ENCODE data around the gene OR1D5. TPM values are rescaled to one million over a fixed set of nuclear protein-coding genes. Genes with fewer than 3 reads are reported as not detected.

Gene OR1D5
- total and polyA plus RNA-seq, 2 donors (not counting 1 experiment from before 2014, with no cell fraction given): not detected

DNA sequence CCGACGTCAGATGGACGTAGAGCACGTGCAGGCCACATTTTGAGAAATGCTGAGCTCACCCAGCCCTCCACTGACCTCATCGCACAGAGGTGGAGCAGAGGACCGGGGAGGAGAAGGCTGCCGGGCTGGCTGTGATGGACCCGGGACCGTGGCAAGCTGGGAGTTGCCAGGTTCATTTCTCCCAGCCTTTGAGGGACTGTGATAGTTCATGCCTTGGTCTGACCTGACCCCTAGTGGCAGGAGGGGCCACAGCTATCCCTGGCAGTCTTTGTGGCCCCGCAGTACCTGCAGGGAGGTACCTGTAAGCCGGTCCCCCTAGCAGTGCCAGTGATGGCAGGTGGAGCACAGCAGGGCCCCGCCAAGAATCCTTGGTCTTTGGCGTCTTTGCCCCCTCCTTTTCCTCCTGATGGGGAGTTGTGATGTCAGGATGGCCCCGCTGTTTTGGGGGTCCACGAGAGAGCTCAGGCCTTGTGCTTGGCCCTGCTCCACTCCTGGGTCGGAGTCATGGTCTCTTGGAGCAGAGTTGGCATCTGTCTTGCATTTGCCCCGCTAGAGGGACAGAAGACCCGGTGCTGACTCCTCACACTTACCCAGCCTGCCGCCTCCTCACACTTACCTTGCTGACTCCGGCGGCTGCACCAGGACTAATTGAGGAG is 50.4 kb downstream of the OR1D5 start:
- POLR2A ChIA-PET: interaction anchor here (0.7 to 1.6 kb wide), 4 partner anchors 9 to 230 kb away, joined by 3 to 5 read pairs (median 3); no protein-coding TSS in a partner anchor
- TF ChIP-seq, protein P1, sequence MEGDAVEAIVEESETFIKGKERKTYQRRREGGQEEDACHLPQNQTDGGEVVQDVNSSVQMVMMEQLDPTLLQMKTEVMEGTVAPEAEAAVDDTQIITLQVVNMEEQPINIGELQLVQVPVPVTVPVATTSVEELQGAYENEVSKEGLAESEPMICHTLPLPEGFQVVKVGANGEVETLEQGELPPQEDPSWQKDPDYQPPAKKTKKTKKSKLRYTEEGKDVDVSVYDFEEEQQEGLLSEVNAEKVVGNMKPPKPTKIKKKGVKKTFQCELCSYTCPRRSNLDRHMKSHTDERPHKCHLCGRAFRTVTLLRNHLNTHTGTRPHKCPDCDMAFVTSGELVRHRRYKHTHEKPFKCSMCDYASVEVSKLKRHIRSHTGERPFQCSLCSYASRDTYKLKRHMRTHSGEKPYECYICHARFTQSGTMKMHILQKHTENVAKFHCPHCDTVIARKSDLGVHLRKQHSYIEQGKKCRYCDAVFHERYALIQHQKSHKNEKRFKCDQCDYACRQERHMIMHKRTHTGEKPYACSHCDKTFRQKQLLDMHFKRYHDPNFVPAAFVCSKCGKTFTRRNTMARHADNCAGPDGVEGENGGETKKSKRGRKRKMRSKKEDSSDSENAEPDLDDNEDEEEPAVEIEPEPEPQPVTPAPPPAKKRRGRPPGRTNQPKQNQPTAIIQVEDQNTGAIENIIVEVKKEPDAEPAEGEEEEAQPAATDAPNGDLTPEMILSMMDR (IDR thresholded peaks at IDR 0.05): peak; percentile 84
- TF ChIP-seq EZH2 (IDR thresholded peaks at IDR 0.05; ENCODE audit: borderline replicate concordance, insufficient read depth, low read depth, low read length, poor library complexity, severe bottlenecking): no peak
- intact Hi-C loops (cut with micrococcal nuclease): loop anchor here (1.0 to 5.0 kb wide), 4 partner anchors 165 to 596 kb away; no protein-coding TSS in a partner anchor
- peak; percentile 96 for ATAC-seq (ENCODE audit: low read depth)
- Histone ChIP-seq H3K4me3 (ENCODE audit: control extremely low read depth in 1 of 5, extremely low read depth in 1 of 5, insufficient read depth in 1 of 5, low read depth in 2 of 5, low read length in 4 of 5) (no peak overlapping the region), H3K27ac (ENCODE audit: low read length in 2 of 2) (no peak overlapping the region), H3K36me3 (replicated peaks in 1 of 2; ENCODE audit: control extremely low read depth in 1 of 2, control insufficient read depth in 1 of 2, extremely low read depth in 1 of 2, insufficient read depth in 2 of 2, low read length in 1 of 2) (peaks cover 3 to 51% of the 10 kb centered on the region in 2 experiments), H2AFZ (ENCODE audit: insufficient read depth, low read depth, low read length, poor library complexity, severe bottlenecking) (no peak overlapping the region), H3K9me3 (ENCODE audit: control extremely low read depth in 1 of 3, control insufficient read depth in 2 of 3, insufficient read depth in 1 of 3, low read length in 2 of 3) (no peaks in the 10 kb centered on the region), H3K27me3 (replicated peaks in 1 of 4; ENCODE audit: control extremely low read depth in 1 of 4, control insufficient read depth in 3 of 4, insufficient read depth in 4 of 4, low read length in 3 of 4) (no peaks in the 10 kb centered on the region), H3K9ac (ENCODE audit: low read length) (no peak overlapping the region), H4K20me1 (ENCODE audit: control insufficient read depth, insufficient read depth, low read length, poor library complexity, severe bottlenecking) (peaks cover 7% of the 10 kb centered on the region), H3K4me2 (replicated peaks; ENCODE audit: low read depth, low read length, poor library complexity, severe bottlenecking) (no peak overlapping the region), H3K4me1 (ENCODE audit: control insufficient read depth in 2 of 2, insufficient read depth in 2 of 2, low read length in 2 of 2) (no peaks in the 10 kb centered on the region), H3K79me2 (ENCODE audit: control insufficient read depth, insufficient read depth, low read length) (no peaks in the 10 kb centered on the region)
- Mint-ChIP-seq H3K4me1 (peaks cover 3% of the 10 kb centered on the region), H3K27ac (peak overlapping the region; percentile 41), H3K27me3 (no peaks in the 10 kb centered on the region), H3K4me3 (no peak overlapping the region), H3K9me3 (ENCODE audit: insufficient read depth) (no peaks in the 10 kb centered on the region)
- peak; percentile 78 for DNase-seq
- WGBS (ENCODE audit: insufficient coverage): 76% methylated on average over 15 of the region's 21 CpGs
- CTCF ChIA-PET: interaction anchor here (0.6 to 14.3 kb wide), 54 partner anchors 9 to 1316 kb away, joined by 3 to 370 read pairs (median 5); partner anchors contain the start of gene RAP1GAP2

Other genes starting within 250 kb of the OR1D5 start
- gene OR1D2, start 40.8 kb upstream of the OR1D5 start, total RNA-seq: not detected in 2 replicates
- not detected in 2 replicates for gene OR1D2, start 40.8 kb upstream of the OR1D5 start, polyA plus RNA-seq
- not detected in 2 replicates for gene OR1G1, start 63.9 kb upstream of the OR1D5 start, total RNA-seq
- not detected in 2 replicates for gene OR1G1, start 63.9 kb upstream of the OR1D5 start, polyA plus RNA-seq
- not detected in 2 replicates for gene OR1A2, start 133.9 kb upstream of the OR1D5 start, total RNA-seq
- not detected in 2 replicates for gene OR1A2, start 133.9 kb upstream of the OR1D5 start, polyA plus RNA-seq
- not detected in 2 replicates for gene OR1A1, start 144.1 kb upstream of the OR1D5 start, total RNA-seq
- gene OR1A1, start 144.1 kb upstream of the OR1D5 start, polyA plus RNA-seq: not detected in 2 replicates
- gene OR3A1, start 234.8 kb upstream of the OR1D5 start, total RNA-seq: 0.42 and 0.44 TPM in 2 replicates
- 0.73 TPM in 1 of 2 replicates, not detected in the other for gene OR3A1, start 234.8 kb upstream of the OR1D5 start, polyA plus RNA-seq

All from B cell (primary cell).